OCI-M2 (cell line): Measurements from ENCODE around the gene PARP3.
"Not testable (repeated sequence)": the region's sequence is repeated elsewhere in the genome, so short reads cannot be mapped to it uniquely, and the experiment has no call there.

Experiments used
- DNase-seq: peaks from one replicate; lab custom pipeline; 2025; ENCODE audit not compliant: unreplicated experiment; lab: John Stamatoyannopoulos, UW

Gene PARP3

DNA sequence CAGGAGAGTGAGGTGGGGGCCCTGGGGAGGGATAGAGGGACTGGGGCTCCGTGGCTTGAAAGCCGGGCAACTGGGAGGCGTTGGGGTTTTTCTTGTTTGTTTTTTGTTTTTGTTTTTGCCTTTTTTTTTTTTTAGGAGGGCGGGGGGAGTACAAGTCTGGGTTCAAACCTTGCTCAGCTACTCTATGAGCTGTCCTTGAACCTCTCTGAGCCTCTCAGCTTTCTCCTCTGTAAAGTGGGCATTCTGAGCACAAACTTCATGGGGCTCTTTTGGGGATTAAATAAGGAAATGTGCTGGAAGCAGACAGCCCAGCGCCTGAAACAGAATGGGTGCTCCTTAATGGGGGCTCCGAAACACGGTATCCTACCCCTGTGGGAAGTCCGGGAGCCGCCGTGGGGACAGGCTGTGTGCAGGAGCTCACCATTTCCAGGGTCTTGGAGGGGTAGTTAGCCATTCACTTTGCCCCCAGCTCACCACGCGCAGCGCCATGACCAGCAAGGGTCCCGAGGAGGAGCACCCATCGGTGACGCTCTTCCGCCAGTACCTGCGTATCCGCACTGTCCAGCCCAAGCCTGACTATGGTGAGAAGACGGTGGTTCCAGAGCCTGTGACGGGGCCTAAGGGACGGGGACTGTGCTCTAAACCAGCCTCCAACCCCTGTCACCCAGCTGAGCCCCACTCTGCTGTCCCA lies 41.6 kb downstream of the PARP3 start:
- DNase-seq, result no peak

DNA sequence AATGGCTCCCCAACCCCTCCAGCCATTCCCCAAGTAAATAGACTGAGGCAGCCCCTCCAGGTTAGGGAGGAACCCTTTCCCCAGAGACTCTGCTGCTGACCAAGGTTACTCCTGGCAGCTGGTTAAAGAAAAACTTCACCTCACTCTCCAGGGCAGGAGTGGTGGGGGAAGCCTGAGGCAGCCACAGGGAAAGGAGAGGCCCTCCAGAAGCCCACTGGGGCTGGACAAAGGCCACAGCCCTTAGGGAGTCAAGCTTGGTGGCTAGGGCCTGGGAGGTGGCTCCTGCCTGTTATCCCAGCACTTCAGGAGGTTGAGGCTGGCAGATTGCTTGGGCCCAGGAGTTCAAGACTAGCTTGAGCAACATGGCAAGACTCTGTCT lies 42.1 kb downstream of the PARP3 start:
- DNase-seq, result no peak

DNA sequence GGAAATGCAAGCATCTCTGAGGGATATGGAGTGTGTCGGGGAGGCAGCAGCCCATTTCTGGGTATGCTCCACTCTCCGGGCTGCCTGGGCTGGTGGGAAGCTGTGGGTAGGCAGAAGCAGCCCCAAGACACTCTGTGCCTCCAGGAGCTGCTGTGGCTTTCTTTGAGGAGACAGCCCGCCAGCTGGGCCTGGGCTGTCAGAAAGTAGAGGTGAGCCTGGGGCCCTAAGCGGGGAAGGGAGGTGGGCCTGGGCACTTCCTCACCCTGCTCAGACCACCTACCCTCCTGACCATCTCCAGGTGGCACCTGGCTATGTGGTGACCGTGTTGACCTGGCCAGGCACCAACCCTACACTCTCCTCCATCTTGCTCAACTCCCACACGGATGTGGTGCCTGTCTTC lies 42.9 kb downstream of the PARP3 start:
- no peak for DNase-seq

DNA sequence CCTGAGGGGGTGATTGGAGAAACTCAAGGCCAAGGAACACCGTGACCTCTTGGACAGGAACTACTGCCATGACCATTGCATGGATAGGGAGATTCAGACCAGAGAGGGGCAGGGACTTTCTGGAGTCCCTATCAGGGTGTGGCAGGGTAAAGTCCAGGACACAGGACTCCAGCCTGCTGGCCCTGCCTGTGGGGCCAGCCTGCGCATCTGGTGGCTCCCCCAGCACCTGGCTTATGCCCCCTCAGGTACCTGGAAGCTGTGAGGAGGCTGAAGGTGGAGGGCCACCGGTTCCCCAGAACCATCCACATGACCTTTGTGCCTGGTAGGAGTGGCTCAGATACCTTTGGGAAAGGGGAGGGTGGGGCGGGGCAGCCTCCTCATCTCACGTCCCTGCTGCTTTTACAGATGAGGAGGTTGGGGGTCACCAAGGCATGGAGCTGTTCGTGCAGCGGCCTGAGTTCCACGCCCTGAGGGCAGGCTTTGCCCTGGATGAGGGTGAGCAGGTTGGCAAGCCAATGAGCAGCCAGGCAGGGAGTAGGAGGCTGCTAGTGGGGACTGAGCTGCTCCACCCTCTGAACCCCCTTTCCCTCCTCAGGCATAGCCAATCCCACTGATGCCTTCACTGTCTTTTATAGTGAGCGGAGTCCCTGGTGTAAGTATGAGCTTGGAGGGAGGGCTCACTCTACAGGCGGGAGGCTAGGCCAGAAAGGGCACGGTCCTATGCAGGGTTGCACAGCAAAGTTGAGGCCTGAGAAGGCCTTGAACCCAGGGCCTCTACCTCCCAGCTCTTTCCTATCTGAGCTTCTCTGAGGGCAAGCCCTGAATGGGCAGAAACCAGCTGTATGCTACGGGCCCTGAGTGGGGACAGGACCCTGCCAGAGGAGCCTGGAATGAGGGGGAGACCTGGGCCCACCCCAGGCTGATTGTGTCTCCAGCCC lies 44.1 kb downstream of the PARP3 start:
- no peak for DNase-seq

DNA sequence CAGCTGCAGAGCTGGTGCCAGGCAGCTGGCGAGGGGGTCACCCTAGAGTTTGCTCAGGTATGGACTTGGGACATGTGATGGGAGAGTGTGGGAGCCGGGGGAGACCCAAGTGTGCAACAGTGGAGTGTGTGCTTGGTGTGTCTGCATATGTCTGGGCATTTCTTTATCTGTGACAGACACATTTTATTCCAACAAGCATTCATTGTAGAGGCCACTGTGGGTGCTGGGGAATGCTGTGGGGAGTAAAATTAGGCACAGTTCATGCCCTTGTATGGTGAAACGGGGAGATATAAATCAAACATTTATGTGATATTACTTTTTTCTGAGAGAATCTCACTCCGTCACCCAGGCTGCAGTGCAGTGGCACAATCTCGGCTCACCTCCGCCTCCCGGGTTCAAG lies 45.4 kb downstream of the PARP3 start:
- DNase-seq, result no peak

DNA sequence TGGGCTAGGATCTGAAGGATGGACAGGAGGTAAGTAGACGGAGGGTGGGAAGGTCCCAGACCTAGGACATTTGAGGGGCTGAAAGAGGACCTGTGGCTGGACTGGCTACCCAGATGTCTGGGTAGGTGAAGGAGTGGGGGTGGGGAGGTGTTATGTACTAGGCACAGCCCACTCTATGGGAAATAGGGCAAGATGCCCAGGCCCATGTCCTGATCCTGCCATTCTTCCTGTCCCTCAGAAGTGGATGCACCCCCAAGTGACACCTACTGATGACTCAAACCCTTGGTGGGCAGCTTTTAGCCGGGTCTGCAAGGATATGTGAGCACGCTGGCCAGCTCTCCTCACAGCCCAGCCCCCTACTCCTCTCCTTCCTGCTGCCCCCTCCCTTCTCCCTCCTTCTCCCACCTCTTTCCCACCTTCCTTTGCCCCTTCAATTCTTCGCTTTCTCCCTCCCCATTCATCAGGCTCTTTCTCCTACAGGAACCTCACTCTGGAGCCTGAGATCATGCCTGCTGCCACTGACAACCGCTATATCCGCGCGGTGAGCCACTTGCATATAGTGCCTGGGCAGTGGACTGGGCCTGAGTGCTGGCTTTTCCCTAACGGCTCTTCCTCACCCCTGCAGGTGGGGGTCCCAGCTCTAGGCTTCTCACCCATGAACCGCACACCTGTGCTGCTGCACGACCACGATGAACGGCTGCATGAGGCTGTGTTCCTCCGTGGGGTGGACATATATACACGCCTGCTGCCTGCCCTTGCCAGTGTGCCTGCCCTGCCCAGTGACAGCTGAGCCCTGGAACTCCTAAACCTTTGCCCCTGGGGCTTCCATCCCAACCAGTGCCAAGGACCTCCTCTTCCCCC lies 46.4 kb downstream of the PARP3 start:
- no peak for DNase-seq

DNA sequence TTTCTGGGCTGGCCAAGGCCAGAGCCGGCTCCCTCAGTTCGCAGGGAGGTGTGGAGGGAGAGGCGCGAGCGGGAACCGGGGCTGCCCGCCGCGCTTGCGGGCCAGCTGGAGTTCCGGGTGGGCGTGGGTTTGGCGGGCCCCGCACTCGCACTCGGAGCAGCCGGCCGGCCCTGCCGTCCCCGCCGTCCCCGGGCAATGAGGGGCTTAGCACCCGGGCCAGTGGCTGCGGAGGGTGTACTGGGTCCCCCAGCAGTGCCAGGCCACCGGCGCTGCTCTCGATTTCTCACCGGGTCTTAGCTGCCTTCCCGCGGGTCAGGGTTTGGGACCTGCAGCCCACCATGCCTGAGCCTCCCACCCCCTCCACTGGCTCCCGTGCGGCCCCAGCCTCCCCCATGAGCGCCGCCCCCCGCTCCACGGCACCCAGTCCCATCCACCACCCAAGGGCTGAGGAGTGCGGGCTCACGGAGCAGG lies 48.4 kb downstream of the PARP3 start:
- DNase-seq, result not testable (repeated sequence)

DNA sequence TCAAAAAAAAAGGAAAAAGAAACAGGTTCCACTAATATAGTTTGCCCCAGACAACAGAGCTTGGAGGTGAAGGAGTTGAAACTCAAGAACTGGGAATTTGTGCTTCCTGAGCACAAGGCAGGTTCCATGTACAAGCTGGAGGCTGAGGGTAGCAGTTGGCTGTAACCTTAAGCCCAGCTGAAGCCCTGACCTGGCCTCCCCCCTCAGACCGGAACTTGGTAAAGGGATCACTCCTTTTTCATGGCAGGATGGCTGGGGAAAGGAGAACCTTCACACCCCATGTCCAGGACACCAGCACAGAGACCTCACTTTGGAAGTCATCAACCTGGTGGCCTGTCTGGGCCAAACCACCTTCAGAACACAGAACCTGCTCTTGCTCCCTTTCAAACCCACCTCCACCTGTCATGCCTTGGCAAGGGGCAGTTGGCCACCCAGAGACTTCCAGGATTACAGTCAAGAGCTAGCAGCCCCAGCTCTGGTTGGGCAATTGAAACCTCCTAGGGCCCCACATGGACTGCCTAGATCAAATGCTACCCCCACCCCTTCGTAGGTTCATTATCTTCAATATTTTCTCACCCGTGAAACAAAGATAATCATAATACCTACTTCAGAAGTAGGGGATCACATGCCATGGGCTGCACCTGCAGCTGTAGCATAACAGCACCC lies 50.0 kb downstream of the PARP3 start:
- DNase-seq, result no peak

DNA sequence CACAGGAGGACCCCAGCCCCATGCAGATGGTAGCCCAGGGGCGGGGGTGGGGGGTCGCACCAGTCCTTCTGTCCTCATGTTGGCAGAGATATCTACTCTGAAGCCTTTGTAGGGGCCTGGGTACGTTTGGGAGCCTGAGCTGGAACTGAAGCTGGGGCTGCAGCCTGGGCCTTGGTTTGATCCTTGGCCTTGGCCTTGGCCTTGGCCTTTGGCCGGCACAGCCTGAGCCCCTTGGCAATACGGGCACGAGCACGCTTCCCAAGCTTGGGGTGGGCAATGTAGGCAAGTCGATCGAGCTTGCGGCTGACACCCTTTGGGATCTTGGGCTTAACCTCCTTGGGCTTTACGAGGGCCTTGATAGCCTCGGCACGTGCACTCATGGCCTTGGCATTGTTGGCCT lies 51.5 kb downstream of the PARP3 start:
- not testable (repeated sequence) for DNase-seq

DNA sequence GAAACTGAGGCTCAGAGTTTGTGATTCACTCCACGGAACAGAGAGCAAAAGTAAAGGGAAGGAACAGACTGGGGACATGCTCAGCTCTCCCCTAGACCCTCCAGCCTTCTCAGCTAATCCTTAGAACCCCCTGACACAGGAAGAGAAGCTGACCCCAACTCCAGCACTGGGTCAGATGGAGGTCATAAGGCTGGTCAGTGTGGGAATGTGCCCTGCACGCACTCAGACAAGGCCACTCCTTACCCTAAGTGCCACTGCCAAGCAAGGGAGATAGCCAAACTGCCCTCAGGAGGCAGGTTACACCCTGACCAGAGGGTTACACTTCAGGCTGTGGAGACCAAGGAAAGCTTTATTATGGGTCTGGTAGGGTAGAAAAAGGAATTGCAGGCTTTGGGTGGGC lies 52.4 kb downstream of the PARP3 start:
- DNase-seq, result no peak

DNA sequence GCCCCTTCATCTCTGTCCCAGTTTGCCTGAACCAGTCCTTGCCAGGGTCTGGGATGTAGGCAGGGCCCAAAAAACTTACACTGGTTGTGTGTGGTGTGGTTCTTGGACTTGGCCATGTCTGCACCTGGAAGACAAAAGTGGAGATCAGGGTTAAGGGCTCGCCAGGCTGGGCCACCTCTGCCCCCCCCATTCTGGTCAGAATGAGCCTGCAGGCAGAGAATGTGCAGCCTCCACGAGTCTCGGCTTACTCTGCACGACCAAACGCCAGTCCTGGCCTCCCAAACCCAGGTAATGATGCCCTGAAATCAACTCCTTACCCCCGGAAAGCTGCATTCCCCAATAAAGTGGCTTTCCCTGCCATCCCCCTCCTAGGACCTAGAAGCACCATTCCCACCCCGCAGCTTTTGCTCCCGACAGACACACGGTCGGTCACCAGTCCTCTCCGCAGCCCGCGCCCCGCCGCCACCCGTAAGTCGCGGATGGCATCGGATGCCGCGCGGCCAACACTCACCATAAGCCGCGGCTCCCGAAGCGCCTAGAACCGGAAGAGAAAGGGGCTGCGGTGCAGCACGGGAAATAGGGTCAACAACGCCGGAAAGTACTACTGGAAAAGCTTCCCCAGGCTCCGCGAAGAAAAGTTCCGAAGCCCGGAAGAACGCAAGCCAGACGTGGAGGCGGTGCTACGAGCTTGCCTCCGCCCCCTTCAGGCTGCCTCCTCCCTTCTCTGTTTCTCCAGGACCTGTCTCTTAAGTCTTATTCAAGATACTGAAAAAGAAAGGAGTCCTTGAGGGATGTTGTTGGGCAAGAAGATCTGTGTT lies 53.4 kb downstream of the PARP3 start, which contains the start of gene RPL29:
Gene RPL29 (minus strand): TSS at position 550 of the 818 bp plus-strand sequence. CDS start 434 bp downstream, at position 116.
- DNase-seq, result peak; percentile 65

DNA sequence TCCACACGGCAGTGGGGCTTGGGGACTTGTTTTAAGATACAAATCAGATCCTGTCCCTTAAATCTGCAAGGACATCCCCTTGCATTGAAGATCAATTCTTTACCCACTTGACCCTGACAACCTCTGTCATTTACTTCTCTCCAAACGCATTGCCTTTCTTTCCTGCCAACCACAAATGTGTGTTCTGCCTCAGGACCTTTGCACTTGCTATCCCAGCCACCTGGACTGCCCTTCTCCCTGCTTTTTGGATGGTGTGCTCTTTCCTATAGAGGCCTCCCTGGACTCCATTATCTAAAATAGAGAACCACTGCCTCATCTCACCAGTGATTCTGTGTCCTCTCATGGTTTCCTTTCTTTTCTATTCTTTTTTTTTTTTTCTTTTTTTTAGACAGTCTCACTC lies 55.0 kb downstream of the PARP3 start:
- no peak for DNase-seq

DNA sequence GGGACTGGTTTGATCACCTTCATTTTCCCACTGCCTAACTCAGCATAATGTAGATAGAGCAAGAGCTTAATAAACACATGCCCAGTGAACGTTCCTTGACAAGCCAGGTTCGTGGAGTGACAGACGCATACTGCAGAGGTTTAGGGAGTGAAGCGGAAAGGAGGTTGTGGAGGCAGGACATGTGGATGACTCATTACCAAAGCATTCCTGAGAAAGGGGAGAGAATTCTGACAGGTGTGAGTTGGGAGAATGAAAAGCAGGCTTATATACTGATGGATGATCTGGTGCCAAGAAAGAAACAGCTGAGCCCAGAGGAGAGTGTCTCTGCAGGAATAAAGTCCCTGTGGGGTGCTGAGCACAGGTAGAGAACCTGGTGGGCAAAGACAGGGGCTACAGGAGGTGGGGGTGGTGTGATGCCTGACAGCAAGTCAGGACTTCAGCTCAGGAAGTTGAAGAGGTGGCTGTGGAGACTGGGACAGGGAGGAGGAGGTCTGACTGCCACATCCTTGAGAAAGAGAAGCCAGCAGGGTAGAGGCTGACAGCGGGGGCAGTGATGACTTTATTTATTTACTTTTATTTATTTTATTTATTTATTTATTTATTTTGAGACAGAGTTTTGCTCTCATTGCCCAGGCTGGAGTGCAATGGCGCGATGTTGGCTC lies 55.9 kb downstream of the PARP3 start:
- DNase-seq, result no peak
